Measurements from ENCODE around the gene EXO1. TPM values are rescaled to one million over a fixed set of nuclear protein-coding genes. Genes with fewer than 3 reads are reported as not detected.

EXO1 gene
- total RNA-seq, 1 experiment from 2014 or later: 36.5 TPM

- no peak for ATAC-seq
- CTCF ChIA-PET: no interaction called here
- DNase-seq (ENCODE audit: low spot score): no peak
Measured at GRCh38 chr1:241817331-241817792, 30.6 kb upstream of the EXO1 start.

GRCh38 chr1:241817956-241818612 lies 29.9 kb upstream of the EXO1 start:
- Mint-ChIP-seq H3K4me3 (no peak overlapping the region), H3K27ac (no peak overlapping the region), H3K36me3 (no peaks in the 10 kb centered on the region), H3K27me3 (ENCODE audit: low read depth) (no peaks in the 10 kb centered on the region; the same call in 1 of the 2 replicates), H3K4me1 (no peaks in the 10 kb centered on the region), H3K9me3 (no peaks in the 10 kb centered on the region)
- ChIA-PET CTCF (no interaction called here), POLR2A (no interaction called here)
- ATAC-seq (no peak), DNase-seq (ENCODE audit: low spot score) (no peak)
- TF ChIP-seq ZNF423 (CRISPR knock-in tag; IDR thresholded peaks at IDR 0.05) (no peak), STAT6 (CRISPR knock-in tag; conservative IDR thresholded peaks at IDR 0.05; ENCODE audit: low read depth) (no peak), MLX (CRISPR knock-in tag; IDR thresholded peaks at IDR 0.05) (no peak), TEAD4 (CRISPR knock-in tag; IDR thresholded peaks at IDR 0.05) (no peak), AR (CRISPR knock-in tag; IDR thresholded peaks at IDR 0.05) (no peak), FOXP1 (CRISPR knock-in tag; IDR thresholded peaks at IDR 0.05; ENCODE audit: borderline replicate concordance) (no peak), ZNF121 (CRISPR knock-in tag; IDR thresholded peaks at IDR 0.05) (no peak), EMX1 (CRISPR knock-in tag; IDR thresholded peaks at IDR 0.05) (no peak), IRF2 (CRISPR knock-in tag; IDR thresholded peaks at IDR 0.05; ENCODE audit: borderline replicate concordance, low read depth) (no peak), PRRX2 (CRISPR knock-in tag; IDR thresholded peaks at IDR 0.05) (no peak), KAT7 (CRISPR knock-in tag; IDR thresholded peaks at IDR 0.05; ENCODE audit: borderline replicate concordance) (no peak), SP1 (CRISPR knock-in tag; conservative IDR thresholded peaks at IDR 0.05) (no peak)

More at GRCh38 chr1:241817331-241817792, 30.6 kb upstream of the EXO1 start:
- Mint-ChIP-seq H3K36me3 (no peaks in the 10 kb centered on the region), H3K9me3 (no peaks in the 10 kb centered on the region), H3K27ac (no peak overlapping the region), H3K27me3 (ENCODE audit: low read depth) (no peaks in the 10 kb centered on the region; the same call in 1 of the 2 replicates), H3K4me1 (no peaks in the 10 kb centered on the region), H3K4me3 (no peak overlapping the region)
- TF ChIP-seq ZSCAN18 (CRISPR knock-in tag; IDR thresholded peaks at IDR 0.05): no peak
- TF ChIP-seq PRDM15 (CRISPR knock-in tag; IDR thresholded peaks at IDR 0.05): no peak
- no peak for TF ChIP-seq ATF3 (CRISPR knock-in tag; conservative IDR thresholded peaks at IDR 0.05)
- no peak for TF ChIP-seq ZNF423 (CRISPR knock-in tag; IDR thresholded peaks at IDR 0.05)
- TF ChIP-seq NR1H2 (CRISPR knock-in tag; IDR thresholded peaks at IDR 0.05): no peak
- TF ChIP-seq SOX15 (CRISPR knock-in tag; IDR thresholded peaks at IDR 0.05): no peak
- POLR2A ChIA-PET: no interaction called here
